NCI-H1105 treated with DMSO at 0.1 percent for 48 hours (cell line): ENCODE data around the gene LIMA1.
"Not testable (repeated sequence)": the region's sequence is repeated elsewhere in the genome, so short reads cannot be mapped to it uniquely, and the experiment has no call there.

Experiments
- DNase-seq: peaks from one replicate; lab custom pipeline; 2025; lab: John Stamatoyannopoulos, UW

The LIMA1 gene

DNA sequence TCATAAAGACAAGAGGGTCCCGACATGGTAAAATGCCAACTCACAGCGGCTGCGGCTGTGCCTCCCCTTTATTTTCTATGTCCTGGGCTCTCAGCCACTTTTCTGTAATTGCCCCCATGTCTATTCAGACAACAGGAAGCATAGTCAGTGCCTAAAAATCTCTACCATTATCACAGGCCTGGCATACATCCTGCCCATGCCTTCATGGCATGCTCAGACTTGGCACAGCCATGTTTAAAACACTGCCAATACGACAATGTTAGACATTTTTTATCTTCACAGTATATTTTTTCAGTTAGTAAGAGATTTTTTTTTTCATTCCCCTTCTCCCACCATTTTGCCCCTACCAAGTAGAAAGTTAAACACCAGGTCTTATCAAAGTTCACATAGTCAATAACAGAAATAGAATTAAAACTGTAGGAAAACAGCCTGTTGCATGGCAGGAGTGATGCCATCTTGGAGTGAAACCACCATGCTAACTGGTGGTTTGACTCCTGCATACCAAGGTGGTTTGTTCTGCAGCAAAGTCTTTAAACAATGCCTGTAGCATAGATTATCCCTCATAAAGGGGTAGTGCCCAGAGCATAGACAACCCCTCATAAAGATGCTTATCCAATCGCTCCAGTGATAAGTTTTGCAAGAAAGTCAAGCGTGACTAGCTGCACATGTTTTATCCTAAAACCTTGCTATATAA, 97.2 kb downstream of the LIMA1 start:
- peak; percentile 85 for DNase-seq

- DNase-seq = no peak
Observed at GRCh38 chr12:50185301-50185895, 97.9 kb downstream of the LIMA1 start.

GRCh38 chr12:50184261-50184660, 99.1 kb downstream of the LIMA1 start:
- no peak for DNase-seq

DNA sequence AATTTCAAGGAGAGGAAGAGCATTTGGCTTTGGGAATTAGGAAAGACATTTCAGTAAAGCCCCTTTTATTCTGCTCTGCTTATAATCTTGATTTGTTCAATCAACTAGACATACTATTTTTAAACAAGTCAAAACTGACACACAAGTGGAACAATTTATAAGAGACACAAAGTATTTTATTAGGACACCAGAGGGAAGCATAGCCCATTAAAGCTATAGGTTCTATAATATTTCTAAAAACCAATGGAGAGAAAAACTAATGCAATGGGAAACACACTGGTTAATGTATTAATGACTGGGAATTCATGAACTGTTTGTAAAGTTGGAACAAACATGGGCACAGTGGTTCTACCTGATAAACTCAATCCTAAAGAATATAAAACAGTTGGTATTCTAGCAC, 100.9 kb downstream of the LIMA1 start:
- DNase-seq = no peak

GRCh38 chr12:50181691-50182090, 101.6 kb downstream of the LIMA1 start:
- no peak for DNase-seq

DNA sequence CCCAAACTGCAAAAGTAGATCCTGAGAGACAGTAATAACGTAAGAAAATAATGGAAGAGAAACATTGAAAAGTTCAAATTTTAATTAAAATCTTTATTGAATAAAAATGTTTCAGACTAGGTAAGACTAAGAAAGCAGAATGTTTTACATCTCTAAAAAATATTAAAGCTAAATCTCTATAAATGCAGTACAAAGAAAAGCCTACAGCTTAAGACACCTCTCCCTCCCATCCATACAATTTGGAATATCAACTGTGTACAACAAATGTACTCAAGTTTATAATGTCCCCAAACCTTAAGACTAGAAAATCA, 107.6 kb downstream of the LIMA1 start:
- DNase-seq = no peak

- DNase-seq = peak; percentile 52
Observed at GRCh38 chr12:50174971-50175715, 108.2 kb downstream of the LIMA1 start.

DNA sequence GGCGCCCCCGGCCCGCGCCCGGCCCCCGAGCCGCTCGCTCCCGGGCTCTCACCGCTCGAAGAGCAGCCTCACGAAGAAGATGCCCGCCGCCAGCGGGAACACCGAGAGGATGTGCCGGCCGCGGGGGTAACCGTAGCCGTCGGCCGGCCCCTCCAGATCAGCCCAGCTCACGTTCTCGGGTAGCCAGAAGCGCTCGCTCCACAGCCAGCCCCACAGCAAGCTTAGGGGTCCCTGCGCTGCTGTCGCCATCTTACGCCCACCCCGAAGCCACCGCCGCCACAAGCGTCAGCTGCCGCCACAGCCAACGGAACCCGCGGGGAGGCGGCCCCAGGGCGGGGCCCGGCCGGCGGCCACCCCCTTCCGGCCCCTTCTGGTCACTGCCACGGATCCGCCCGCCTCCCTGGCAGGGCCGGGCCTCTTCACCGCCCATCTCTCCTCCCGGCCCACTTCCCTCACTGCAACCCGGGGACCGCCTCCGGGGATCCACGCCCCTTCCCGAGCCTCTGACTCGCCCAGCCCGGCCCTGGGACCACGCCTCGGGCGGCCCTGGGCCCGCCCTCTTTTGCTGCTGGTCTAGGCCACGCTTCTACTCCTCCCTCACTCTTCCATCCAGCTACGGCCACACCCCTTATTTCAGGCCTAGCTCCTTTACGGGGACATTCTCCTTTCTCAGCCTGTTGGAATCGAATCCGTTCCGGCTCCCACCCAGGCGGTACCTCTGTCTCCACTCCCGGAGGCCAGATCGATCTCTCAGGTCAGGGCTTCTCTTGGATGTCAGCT, 116.1 kb downstream of the LIMA1 start, which contains the start of gene CERS5:
CERS5 (minus strand) TSS at position 321 of the 780 bp plus-strand sequence; CDS start at position 249, 72 bp downstream.
- peak; percentile 90 for DNase-seq

DNA sequence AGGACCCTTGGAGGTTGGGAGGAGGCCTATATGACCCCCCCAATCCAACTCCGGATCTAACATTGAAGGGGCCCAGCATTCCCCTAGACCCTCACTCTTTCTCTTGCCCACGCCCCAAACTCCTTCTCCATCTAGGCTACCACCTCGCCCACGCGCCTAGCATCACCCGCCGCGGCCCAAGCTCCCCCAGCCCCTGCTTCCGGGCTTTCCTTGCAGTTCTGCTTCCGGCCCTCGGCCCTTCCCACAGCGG, 116.6 kb downstream of the LIMA1 start:
- peak; percentile 23 for DNase-seq

DNA sequence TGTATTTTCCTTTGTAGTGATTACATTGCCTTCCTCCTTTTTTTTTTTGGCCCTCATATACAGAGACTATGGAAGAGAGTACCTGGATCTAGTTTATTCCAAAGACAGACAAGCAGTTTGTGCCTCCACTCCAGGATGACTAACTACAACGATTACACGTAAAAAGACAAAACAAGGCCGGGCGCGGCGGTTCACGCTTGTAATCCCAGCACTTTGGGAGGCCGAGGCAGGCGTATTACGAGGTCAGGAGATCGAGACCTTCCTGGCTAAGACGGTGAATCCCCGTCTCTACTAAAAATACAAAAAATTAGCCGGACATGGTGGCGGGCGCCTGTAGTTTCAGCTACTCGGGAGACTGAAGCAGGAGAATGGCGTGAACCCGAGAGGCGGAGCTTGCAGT, 118.4 kb downstream of the LIMA1 start:
- no peak for DNase-seq

DNA sequence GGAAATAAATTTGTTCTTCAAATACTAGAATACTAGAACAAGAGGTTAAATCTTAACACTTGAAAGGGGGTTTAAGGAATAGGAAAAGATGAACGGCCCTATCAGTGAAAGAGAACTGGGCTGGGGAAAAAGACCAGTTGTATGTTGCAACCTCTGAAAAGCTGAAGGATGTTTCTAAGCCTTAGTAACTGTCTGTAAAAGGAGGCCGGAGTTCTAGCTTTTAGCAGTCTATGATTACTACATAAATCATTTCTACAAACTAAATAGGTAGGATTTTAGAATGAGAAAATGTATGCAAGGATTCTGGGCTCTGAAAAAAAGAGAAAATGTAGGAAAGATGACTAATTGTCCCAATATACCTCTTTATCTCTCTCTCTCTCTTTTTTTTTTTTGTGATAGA, 121.1 kb downstream of the LIMA1 start:
- DNase-seq = no peak

DNA sequence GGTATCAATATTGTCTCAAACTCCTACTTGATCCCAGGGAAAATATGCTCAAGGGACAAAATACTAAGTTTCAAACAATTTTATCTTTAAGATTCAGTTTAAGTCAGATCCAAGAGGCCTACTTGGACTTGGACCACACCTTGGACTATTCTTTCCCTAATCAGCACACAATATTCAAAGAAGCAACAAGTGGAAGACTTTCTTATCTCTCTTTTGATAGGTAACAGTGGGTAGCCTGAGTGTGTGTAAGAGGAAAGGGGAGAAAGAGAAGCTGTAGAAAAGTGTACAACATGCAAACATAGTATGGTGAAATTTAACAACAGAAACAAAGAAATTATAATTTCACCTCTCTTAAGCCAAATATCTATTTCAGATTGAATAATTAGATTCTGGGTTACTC, 122.7 kb downstream of the LIMA1 start:
- DNase-seq = no peak

GRCh38 chr12:50157259-50157658, 126.1 kb downstream of the LIMA1 start:
- DNase-seq = no peak

- no peak for DNase-seq
Observed at GRCh38 chr12:50156641-50157040, 126.7 kb downstream of the LIMA1 start.

DNA sequence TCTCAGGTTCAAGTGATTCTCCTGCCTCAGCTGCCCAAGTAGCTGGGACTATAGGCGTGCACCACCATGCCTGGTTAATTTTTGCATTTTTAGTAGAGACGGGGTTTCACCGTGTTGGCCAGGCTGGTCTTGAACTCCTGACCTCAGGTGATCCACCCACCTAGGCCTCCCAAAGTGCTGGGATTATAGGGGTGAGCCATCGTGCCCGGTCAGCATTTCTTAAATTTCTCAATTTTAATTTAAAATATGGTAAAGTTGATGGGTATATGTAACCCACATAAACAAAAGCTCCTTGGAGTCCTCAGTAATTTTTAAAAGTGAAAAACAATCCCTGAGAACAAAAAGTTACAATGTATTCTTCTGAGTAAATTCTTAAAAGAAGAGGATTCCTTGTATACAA, 128.4 kb downstream of the LIMA1 start:
- DNase-seq = not testable (repeated sequence)

GRCh38 chr12:50151047-50151687, 132.2 kb downstream of the LIMA1 start:
- no peak for DNase-seq

- DNase-seq = no peak
Observed at GRCh38 chr12:50149311-50149710, 134.0 kb downstream of the LIMA1 start.

GRCh38 chr12:50148011-50148410, 135.3 kb downstream of the LIMA1 start:
- not testable (repeated sequence) for DNase-seq

- no peak for DNase-seq
Observed at GRCh38 chr12:50147281-50147680, 136.0 kb downstream of the LIMA1 start.

DNA sequence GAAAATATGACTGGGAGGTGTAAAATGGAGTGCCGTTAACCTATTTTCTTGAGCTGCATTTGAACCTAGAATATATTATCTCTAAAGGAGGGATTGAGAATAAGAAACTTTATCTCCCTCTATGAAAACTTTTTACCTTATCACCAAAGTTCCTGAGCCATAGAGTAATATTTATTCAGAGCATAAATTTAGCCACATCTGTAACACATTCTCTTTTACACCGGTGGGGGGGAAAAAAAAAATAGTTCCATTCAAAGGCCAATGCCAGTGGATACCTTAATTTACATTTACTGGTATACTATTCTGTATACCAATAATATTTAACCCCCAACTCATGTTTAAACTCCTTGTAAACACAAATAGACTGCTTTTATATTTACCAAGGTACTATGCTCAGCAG, 137.9 kb downstream of the LIMA1 start:
- no peak for DNase-seq

- no peak for DNase-seq
Observed at GRCh38 chr12:50142993-50143392, 140.3 kb downstream of the LIMA1 start.

- no peak for DNase-seq
Observed at GRCh38 chr12:50132505-50133135, 150.7 kb downstream of the LIMA1 start.
